Ishikawa (cell line): Measurements from ENCODE around the gene HEBP1.

Experiments
- CEBPB ChIP-seq: IDR thresholded peaks from 2 replicates; pipeline ENCODE4 v1.6.1; 2012
- CREB1 ChIP-seq: IDR thresholded peaks from 2 replicates; pipeline ENCODE4 v1.6.1; 2012; ENCODE audit warnings: low read depth
- EGR1 ChIP-seq: IDR thresholded peaks from 2 replicates; pipeline ENCODE4 v1.6.1; 2012
- EP300 ChIP-seq: IDR thresholded peaks from 2 replicates; pipeline ENCODE4 v1.6.1; 2012; ENCODE audit warnings: borderline replicate concordance
- FOXM1 ChIP-seq: IDR thresholded peaks from 2 replicates; pipeline ENCODE4 v1.6.1; 2012; ENCODE audit warnings: low read depth, borderline replicate concordance
- MAX ChIP-seq: IDR thresholded peaks from 2 replicates; pipeline ENCODE4 v1.6.1; 2012
- NFIC ChIP-seq: IDR thresholded peaks from 2 replicates; pipeline ENCODE4 v1.6.1; 2012
- RAD21 ChIP-seq: IDR thresholded peaks from 2 replicates; pipeline ENCODE4 v1.6.1; 2012; ENCODE audit warnings: low read depth
- REST ChIP-seq: IDR thresholded peaks from 2 replicates; pipeline ENCODE4 v1.6.1; 2012; ENCODE audit warnings: low read depth, mild to moderate bottlenecking
- TAF1 ChIP-seq: IDR thresholded peaks from 2 replicates; pipeline ENCODE4 v1.6.1; 2012; ENCODE audit warnings: low read depth, mild to moderate bottlenecking
- TCF12 ChIP-seq: IDR thresholded peaks from 2 replicates; pipeline ENCODE4 v1.6.1; 2012; ENCODE audit warnings: low read depth
- TEAD4 ChIP-seq: IDR thresholded peaks from 2 replicates; pipeline ENCODE4 v1.6.1; 2012
- USF1 ChIP-seq: IDR thresholded peaks from 2 replicates; pipeline ENCODE4 v1.6.1; 2012
- YY1 ChIP-seq: IDR thresholded peaks from 2 replicates; pipeline ENCODE4 v1.6.1; 2012; ENCODE audit warnings: low read depth
- ZBTB7A ChIP-seq: IDR thresholded peaks from 2 replicates; pipeline ENCODE4 v1.6.1; 2012; ENCODE audit warnings: low read depth

Gene HEBP1

GRCh38 chr12:13039328-13039956 lies 39.4 kb upstream of the HEBP1 start:
- TF ChIP-seq EP300 (no peak), TAF1 (no peak), ZBTB7A (no peak), EGR1 (no peak), CREB1 (no peak), MAX (no peak), CEBPB (no peak), NFIC (no peak), REST (no peak), FOXM1 (no peak), USF1 (no peak), YY1 (no peak), TCF12 (no peak), RAD21 (no peak), TEAD4 (no peak)

- TF ChIP-seq NFIC (no peak), ZBTB7A (no peak), TEAD4 (no peak), FOXM1 (no peak), CREB1 (no peak), EGR1 (no peak), CEBPB (no peak), TCF12 (no peak), RAD21 (no peak), MAX (no peak), USF1 (no peak), YY1 (no peak)
These were observed 38.6 kb upstream of the HEBP1 start for GRCh38 chr12:13038491-13039161.

- TF ChIP-seq NFIC = no peak
- no peak for TF ChIP-seq EGR1
- TF ChIP-seq TAF1 = no peak
- TF ChIP-seq CEBPB = no peak
- TF ChIP-seq CREB1 = no peak
- TF ChIP-seq FOXM1 = no peak
- TF ChIP-seq YY1 = no peak
- TF ChIP-seq ZBTB7A = no peak
- TF ChIP-seq EP300 = no peak
- TF ChIP-seq REST = no peak
- TF ChIP-seq TCF12 = no peak
- TF ChIP-seq USF1 = no peak
- no peak for TF ChIP-seq MAX
These were observed 36.8 kb upstream of the HEBP1 start for GRCh38 chr12:13036881-13037280.

- TF ChIP-seq EP300 (no peak), TCF12 (no peak), NFIC (no peak), ZBTB7A (no peak), RAD21 (no peak), REST (no peak), YY1 (no peak), FOXM1 (no peak), CREB1 (no peak), TAF1 (no peak), MAX (no peak), CEBPB (no peak), EGR1 (no peak)
These were observed 33.4 kb upstream of the HEBP1 start for GRCh38 chr12:13033476-13033875.
